ENCODE results near the gene CCR3. TPM values are rescaled to one million over a fixed set of nuclear protein-coding genes. Genes with fewer than 3 reads are reported as not detected.
A peak's percentile ranks its signal among the peaks of the same experiment; 100 is the strongest.
"Not testable (repeated sequence)": the region's sequence is repeated elsewhere in the genome, so short reads cannot be mapped to it uniquely, and the experiment has no call there.

CCR3 gene
- total RNA-seq: not detected

GRCh38 chr3:46242120-46242519 is at the start of gene CCR3:
TSS of gene CCR3 (plus strand) at chr3:46242460. CDS start at chr3:46265159, 22,699 bp downstream.
- ATAC-seq: no peak
- DNase-seq (ENCODE audit: low spot score): no peak

GRCh38 chr3:46192939-46193338 is 49.3 kb upstream of the CCR3 start:
- ATAC-seq: no peak

GRCh38 chr3:46193436-46193835 is 48.8 kb upstream of the CCR3 start:
- DNase-seq (ENCODE audit: low spot score) (no peak), ATAC-seq (no peak)

More at GRCh38 chr3:46192939-46193338, 49.3 kb upstream of the CCR3 start:
- no peak for DNase-seq (ENCODE audit: low spot score)

GRCh38 chr3:46194868-46195553 is 47.2 kb upstream of the CCR3 start:
- DNase-seq (ENCODE audit: low spot score) (no peak), ATAC-seq (no peak)

- ATAC-seq: no peak
These were observed 45.9 kb upstream of the CCR3 start for GRCh38 chr3:46196261-46196957.

GRCh38 chr3:46200211-46200610 is 42.0 kb upstream of the CCR3 start:
- ATAC-seq: no peak
- no peak for DNase-seq (ENCODE audit: low spot score)

More at GRCh38 chr3:46196261-46196957, 45.9 kb upstream of the CCR3 start:
- no peak for DNase-seq (ENCODE audit: low spot score)

- ATAC-seq (no peak), DNase-seq (ENCODE audit: low spot score) (no peak)
These were observed 41.5 kb upstream of the CCR3 start for GRCh38 chr3:46200790-46201189.

GRCh38 chr3:46202535-46202934 is 39.7 kb upstream of the CCR3 start:
- DNase-seq (ENCODE audit: low spot score) (no peak), ATAC-seq (no peak)

GRCh38 chr3:46203681-46204080 is 38.6 kb upstream of the CCR3 start:
- ATAC-seq: no peak
- no peak for DNase-seq (ENCODE audit: low spot score)

- DNase-seq (ENCODE audit: low spot score): no peak
- no peak for ATAC-seq
These were observed 36.8 kb upstream of the CCR3 start for GRCh38 chr3:46205286-46205960.

GRCh38 chr3:46206282-46207015 is 35.8 kb upstream of the CCR3 start:
- ATAC-seq: no peak
- DNase-seq (ENCODE audit: low spot score): no peak

GRCh38 chr3:46207514-46207913 is 34.7 kb upstream of the CCR3 start:
- ATAC-seq; DNase-seq (ENCODE audit: low spot score): not testable (repeated sequence)

- DNase-seq (ENCODE audit: low spot score) (no peak), ATAC-seq (peak; percentile 57)
These were observed 34.0 kb upstream of the CCR3 start, which contains the start of gene CCR1 for GRCh38 chr3:46208167-46208704. TSS of gene CCR1 (minus strand) at chr3:46208313. CDS start at chr3:46204313, 4,000 bp downstream.

GRCh38 chr3:46209053-46209452 is 33.2 kb upstream of the CCR3 start:
- DNase-seq (ENCODE audit: low spot score) (no peak), ATAC-seq (no peak)

GRCh38 chr3:46209746-46210470 is 32.4 kb upstream of the CCR3 start:
- no peak for ATAC-seq

GRCh38 chr3:46212101-46212500 is 30.2 kb upstream of the CCR3 start:
- DNase-seq (ENCODE audit: low spot score): no peak
- no peak for ATAC-seq

More at GRCh38 chr3:46209746-46210470, 32.4 kb upstream of the CCR3 start:
- DNase-seq (ENCODE audit: low spot score): no peak

GRCh38 chr3:46213201-46213600 is 29.1 kb upstream of the CCR3 start:
- DNase-seq (ENCODE audit: low spot score) (no peak), ATAC-seq (no peak)

- no peak for DNase-seq (ENCODE audit: low spot score)
- ATAC-seq: no peak
These were observed 27.4 kb upstream of the CCR3 start for GRCh38 chr3:46214751-46215352.

- no peak for DNase-seq (ENCODE audit: low spot score)
- no peak for ATAC-seq
These were observed 26.3 kb upstream of the CCR3 start for GRCh38 chr3:46215810-46216414.

All from left lobe of liver (tissue), 2 donors.